Measurements from ENCODE around the gene PDE4B.

PDE4B gene

GRCh38 chr1:66328896-66329295, 536.2 kb downstream of the PDE4B start:
- Histone ChIP-seq H3K4me3 (replicated peaks; ENCODE audit: low read depth, low read length) (no peak overlapping the region), H3K36me3 (ENCODE audit: control insufficient read depth, insufficient read depth, low read length) (no peaks in the 10 kb centered on the region), H3K27me3 (replicated peaks; ENCODE audit: control insufficient read depth, insufficient read depth, low read length) (no peaks in the 10 kb centered on the region)
- TF ChIP-seq, protein P1, sequence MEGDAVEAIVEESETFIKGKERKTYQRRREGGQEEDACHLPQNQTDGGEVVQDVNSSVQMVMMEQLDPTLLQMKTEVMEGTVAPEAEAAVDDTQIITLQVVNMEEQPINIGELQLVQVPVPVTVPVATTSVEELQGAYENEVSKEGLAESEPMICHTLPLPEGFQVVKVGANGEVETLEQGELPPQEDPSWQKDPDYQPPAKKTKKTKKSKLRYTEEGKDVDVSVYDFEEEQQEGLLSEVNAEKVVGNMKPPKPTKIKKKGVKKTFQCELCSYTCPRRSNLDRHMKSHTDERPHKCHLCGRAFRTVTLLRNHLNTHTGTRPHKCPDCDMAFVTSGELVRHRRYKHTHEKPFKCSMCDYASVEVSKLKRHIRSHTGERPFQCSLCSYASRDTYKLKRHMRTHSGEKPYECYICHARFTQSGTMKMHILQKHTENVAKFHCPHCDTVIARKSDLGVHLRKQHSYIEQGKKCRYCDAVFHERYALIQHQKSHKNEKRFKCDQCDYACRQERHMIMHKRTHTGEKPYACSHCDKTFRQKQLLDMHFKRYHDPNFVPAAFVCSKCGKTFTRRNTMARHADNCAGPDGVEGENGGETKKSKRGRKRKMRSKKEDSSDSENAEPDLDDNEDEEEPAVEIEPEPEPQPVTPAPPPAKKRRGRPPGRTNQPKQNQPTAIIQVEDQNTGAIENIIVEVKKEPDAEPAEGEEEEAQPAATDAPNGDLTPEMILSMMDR (IDR thresholded peaks at IDR 0.05; ENCODE audit: insufficient read depth, low read length, poor library complexity, severe bottlenecking): no peak
- DNase-seq (ENCODE audit: extremely low read depth, insufficient read length): no peak

GRCh38 chr1:66330722-66331141, 538.0 kb downstream of the PDE4B start:
- Histone ChIP-seq H3K4me3 (replicated peaks; ENCODE audit: low read depth, low read length) (no peak overlapping the region), H3K27me3 (replicated peaks; ENCODE audit: control insufficient read depth, insufficient read depth, low read length) (no peaks in the 10 kb centered on the region), H3K36me3 (ENCODE audit: control insufficient read depth, insufficient read depth, low read length) (no peaks in the 10 kb centered on the region)
- DNase-seq (ENCODE audit: extremely low read depth, insufficient read length): no peak
- TF ChIP-seq, protein P1 (IDR thresholded peaks at IDR 0.05; ENCODE audit: insufficient read depth, low read length, poor library complexity, severe bottlenecking): no peak

- Histone ChIP-seq H3K4me3 (replicated peaks; ENCODE audit: low read depth, low read length) (peak overlapping the region; percentile 89), H3K36me3 (ENCODE audit: control insufficient read depth, insufficient read depth, low read length) (no peaks in the 10 kb centered on the region), H3K27me3 (replicated peaks; ENCODE audit: control insufficient read depth, insufficient read depth, low read length) (no peaks in the 10 kb centered on the region)
- DNase-seq (ENCODE audit: extremely low read depth, insufficient read length): peak; percentile 56
- TF ChIP-seq, protein P1 (IDR thresholded peaks at IDR 0.05; ENCODE audit: insufficient read depth, low read length, poor library complexity, severe bottlenecking): no peak
Observed at GRCh38 chr1:66331658-66332547, 539.2 kb downstream of the PDE4B start.

DNA sequence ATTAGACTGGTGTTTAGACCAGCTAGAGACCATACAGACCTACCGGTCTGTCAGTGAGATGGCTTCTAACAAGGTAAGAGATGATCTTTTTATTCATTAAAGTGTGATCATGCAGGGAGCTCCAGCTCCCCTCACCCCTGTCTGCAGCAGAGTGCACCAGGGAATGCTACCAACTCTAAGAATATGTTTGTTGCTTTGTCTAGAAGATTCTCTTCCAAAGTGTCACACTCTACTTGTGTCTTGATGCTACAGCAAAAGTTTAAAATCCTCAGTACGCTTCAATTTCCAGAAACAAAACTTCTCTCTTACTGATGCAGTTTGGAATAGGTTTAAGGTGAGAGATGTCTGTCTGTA, 539.8 kb downstream of the PDE4B start:
- Histone ChIP-seq H3K27me3 (replicated peaks; ENCODE audit: control insufficient read depth, insufficient read depth, low read length) (no peaks in the 10 kb centered on the region), H3K36me3 (ENCODE audit: control insufficient read depth, insufficient read depth, low read length) (no peaks in the 10 kb centered on the region), H3K4me3 (replicated peaks; ENCODE audit: low read depth, low read length) (peak overlapping the region; percentile 89)
- TF ChIP-seq, protein P1 (IDR thresholded peaks at IDR 0.05; ENCODE audit: insufficient read depth, low read length, poor library complexity, severe bottlenecking): no peak
- no peak for DNase-seq (ENCODE audit: extremely low read depth, insufficient read length)

- no peak for DNase-seq (ENCODE audit: extremely low read depth, insufficient read length)
- Histone ChIP-seq H3K27me3 (replicated peaks; ENCODE audit: control insufficient read depth, insufficient read depth, low read length) (no peaks in the 10 kb centered on the region), H3K36me3 (ENCODE audit: control insufficient read depth, insufficient read depth, low read length) (no peaks in the 10 kb centered on the region), H3K4me3 (replicated peaks; ENCODE audit: low read depth, low read length) (peak overlapping the region; percentile 89)
- TF ChIP-seq, protein P1 (IDR thresholded peaks at IDR 0.05; ENCODE audit: insufficient read depth, low read length, poor library complexity, severe bottlenecking): no peak
Observed at GRCh38 chr1:66333466-66334199, 540.9 kb downstream of the PDE4B start.
